Bronchial epithelial cell (primary cell): ENCODE results near the gene MYH14. TPM values are rescaled to one million over a fixed set of nuclear protein-coding genes. Genes with fewer than 3 reads are reported as not detected.
A peak's percentile ranks its signal among the peaks of the same experiment; 100 is the strongest.

Experiments
- DNase-seq: peaks from one replicate; pipeline ENCODE4 v3.0.0-alpha.2; 2010; ENCODE audit warnings: low read depth
- FAIRE-seq: peaks from 2 replicates; lab custom pipeline; 2011; peaks lifted over from hg19 to GRCh38; lab: Jason Lieb, UNC
- H3K27me3 ChIP-seq: 2 replicates; pipeline ENCODE4 v1.5.1; 2011; ENCODE audit warnings: low read length; ENCODE audit not compliant: control insufficient read depth, insufficient read depth
- H3K36me3 ChIP-seq: 2 replicates; pipeline ENCODE4 v1.5.1; 2011; ENCODE audit warnings: low read length; ENCODE audit not compliant: control insufficient read depth, insufficient read depth
- H3K4me3 ChIP-seq: 2 replicates; pipeline ENCODE4 v1.5.1; 2011; ENCODE audit warnings: mild to moderate bottlenecking, low read depth, low read length, control low read depth
- CTCF ChIP-seq: IDR thresholded peaks from 2 replicates; pipeline ENCODE4 v1.5.1; 2011; ENCODE audit warnings: mild to moderate bottlenecking, moderate library complexity, low read length, control low read depth, inconsistent platforms; ENCODE audit not compliant: insufficient read depth, severe bottlenecking
- total RNA-seq: library from RNA; depleted of rRNA; stranded (reverse); fragments of >200 nt; gene quantifications from 2 replicates; pipeline ENCODE4 v1.2.1, GENCODE V29; 2014

Gene MYH14
- total RNA-seq, 1 donor from 2014 or later: 6.8 TPM

GRCh38 chr19:50264483-50265186 lies 61.2 kb downstream of the MYH14 start:
- Histone ChIP-seq H3K36me3 (no peaks in the 10 kb centered on the region), H3K4me3 (no peak overlapping the region), H3K27me3 (no peaks in the 10 kb centered on the region)
- no peak for TF ChIP-seq CTCF
- no peak for DNase-seq
- no peak for FAIRE-seq

- DNase-seq: no peak
- Histone ChIP-seq H3K4me3 (no peak overlapping the region), H3K36me3 (no peaks in the 10 kb centered on the region), H3K27me3 (no peaks in the 10 kb centered on the region)
- FAIRE-seq: no peak
- no peak for TF ChIP-seq CTCF
Observed at GRCh38 chr19:50266041-50266440, 62.6 kb downstream of the MYH14 start.

- FAIRE-seq (no peak), DNase-seq (no peak)
- Histone ChIP-seq H3K4me3 (no peak overlapping the region), H3K36me3 (no peaks in the 10 kb centered on the region), H3K27me3 (no peaks in the 10 kb centered on the region)
- no peak for TF ChIP-seq CTCF
Observed at GRCh38 chr19:50266896-50267295, 63.5 kb downstream of the MYH14 start.

GRCh38 chr19:50268041-50268440 lies 64.6 kb downstream of the MYH14 start:
- Histone ChIP-seq H3K4me3 (no peak overlapping the region), H3K27me3 (no peaks in the 10 kb centered on the region), H3K36me3 (no peaks in the 10 kb centered on the region)
- FAIRE-seq: no peak
- no peak for TF ChIP-seq CTCF
- DNase-seq: no peak

- Histone ChIP-seq H3K27me3 (no peaks in the 10 kb centered on the region), H3K4me3 (no peak overlapping the region), H3K36me3 (no peaks in the 10 kb centered on the region)
- FAIRE-seq: peak; percentile 36
- no peak for DNase-seq
- no peak for TF ChIP-seq CTCF
Observed at GRCh38 chr19:50268501-50268900, 65.1 kb downstream of the MYH14 start.

GRCh38 chr19:50269653-50270052 lies 66.2 kb downstream of the MYH14 start:
- H3K36me3 ChIP-seq: no peaks in the 10 kb centered on the region
- DNase-seq (no peak), FAIRE-seq (no peak)
- no peaks in the 10 kb centered on the region for H3K27me3 ChIP-seq
- no peak for TF ChIP-seq CTCF
- H3K4me3 ChIP-seq: no peak overlapping the region
